ENCODE data around the gene FTO. TPM values are rescaled to one million over a fixed set of nuclear protein-coding genes. Genes with fewer than 3 reads are reported as not detected.

The FTO gene
- polyA plus RNA-seq, 2 donors: 5.3 to 14.7 TPM

GRCh38 chr16:54193013-54193664 lies 489.2 kb downstream of the FTO start:
- H3K4me3 ChIP-seq (ENCODE audit: low read depth in 1 of 2, low read length in 2 of 2): no peak overlapping the region
- H3K36me3 ChIP-seq (ENCODE audit: control insufficient read depth in 2 of 2, insufficient read depth in 2 of 2, low read length in 1 of 2): no peaks in the 10 kb centered on the region
- 56 to 65% methylated on average over 9 of the region's 9 CpGs for WGBS, 2 donors
- no peaks in the 10 kb centered on the region for H3K27me3 ChIP-seq (ENCODE audit: control insufficient read depth in 1 of 2, insufficient read depth in 2 of 2, low read length in 2 of 2)
- H3K9me3 ChIP-seq (ENCODE audit: control insufficient read depth in 2 of 2, insufficient read depth in 1 of 2, low read depth in 1 of 2, low read length in 1 of 2): no peaks in the 10 kb centered on the region
- H3K4me1 ChIP-seq (ENCODE audit: control insufficient read depth in 2 of 2, insufficient read depth in 2 of 2, low read length in 1 of 2): peaks cover 0 to 1% of the 10 kb centered on the region in 2 donors
- H3K27ac ChIP-seq (ENCODE audit: low read depth in 2 of 2, low read length in 1 of 2): no peak overlapping the region

GRCh38 chr16:54193665-54194333 lies 489.8 kb downstream of the FTO start:
- H3K9me3 ChIP-seq (ENCODE audit: control insufficient read depth in 2 of 2, insufficient read depth in 1 of 2, low read depth in 1 of 2, low read length in 1 of 2): no peaks in the 10 kb centered on the region
- peaks cover 0 to 1% of the 10 kb centered on the region in 2 donors for H3K4me1 ChIP-seq (ENCODE audit: control insufficient read depth in 2 of 2, insufficient read depth in 2 of 2, low read length in 1 of 2)
- H3K27ac ChIP-seq (ENCODE audit: low read depth in 2 of 2, low read length in 1 of 2): peak overlapping the region; percentile 72 to 76
- H3K36me3 ChIP-seq (ENCODE audit: control insufficient read depth in 2 of 2, insufficient read depth in 2 of 2, low read length in 1 of 2): no peaks in the 10 kb centered on the region
- peak overlapping the region; percentile 23 to 30 for H3K4me3 ChIP-seq (ENCODE audit: low read depth in 1 of 2, low read length in 2 of 2)
- no peaks in the 10 kb centered on the region for H3K27me3 ChIP-seq (ENCODE audit: control insufficient read depth in 1 of 2, insufficient read depth in 2 of 2, low read length in 2 of 2)
- 16 to 29% methylated on average over 23 to 25 of the region's 25 CpGs for WGBS, 2 donors

GRCh38 chr16:54194334-54194743 lies 490.4 kb downstream of the FTO start:
- no peaks in the 10 kb centered on the region for H3K27me3 ChIP-seq (ENCODE audit: control insufficient read depth in 1 of 2, insufficient read depth in 2 of 2, low read length in 2 of 2)
- no peaks in the 10 kb centered on the region for H3K36me3 ChIP-seq (ENCODE audit: control insufficient read depth in 2 of 2, insufficient read depth in 2 of 2, low read length in 1 of 2)
- no peaks in the 10 kb centered on the region for H3K9me3 ChIP-seq (ENCODE audit: control insufficient read depth in 2 of 2, insufficient read depth in 1 of 2, low read depth in 1 of 2, low read length in 1 of 2)
- H3K4me1 ChIP-seq (ENCODE audit: control insufficient read depth in 2 of 2, insufficient read depth in 2 of 2, low read length in 1 of 2): peaks cover 0 to 1% of the 10 kb centered on the region in 2 donors
- H3K27ac ChIP-seq (ENCODE audit: low read depth in 2 of 2, low read length in 1 of 2): peak overlapping the region; percentile 72 to 76
- WGBS, 2 donors: 35 to 46% methylated on average over 24 of the region's 24 CpGs
- peak overlapping the region; percentile 23 to 30 for H3K4me3 ChIP-seq (ENCODE audit: low read depth in 1 of 2, low read length in 2 of 2)

GRCh38 chr16:54197758-54198157 lies 493.8 kb downstream of the FTO start:
- Histone ChIP-seq H3K27ac (ENCODE audit: low read depth in 2 of 2, low read length in 1 of 2) (no peak overlapping the region), H3K9me3 (ENCODE audit: control insufficient read depth in 2 of 2, insufficient read depth in 1 of 2, low read depth in 1 of 2, low read length in 1 of 2) (peaks cover 0 to 2% of the 10 kb centered on the region in 2 donors), H3K27me3 (ENCODE audit: control insufficient read depth in 1 of 2, insufficient read depth in 2 of 2, low read length in 2 of 2) (no peaks in the 10 kb centered on the region), H3K4me1 (ENCODE audit: control insufficient read depth in 2 of 2, insufficient read depth in 2 of 2, low read length in 1 of 2) (peaks cover 0 to 1% of the 10 kb centered on the region in 2 donors), H3K36me3 (ENCODE audit: control insufficient read depth in 2 of 2, insufficient read depth in 2 of 2, low read length in 1 of 2) (no peaks in the 10 kb centered on the region), H3K4me3 (ENCODE audit: low read depth in 1 of 2, low read length in 2 of 2) (no peak overlapping the region)
- WGBS, 2 donors: 67 to 82% methylated on average over 5 of the region's 5 CpGs

GRCh38 chr16:54199487-54200160 lies 495.7 kb downstream of the FTO start:
- Histone ChIP-seq H3K27ac (ENCODE audit: low read depth in 2 of 2, low read length in 1 of 2) (no peak overlapping the region), H3K4me1 (ENCODE audit: control insufficient read depth in 2 of 2, insufficient read depth in 2 of 2, low read length in 1 of 2) (no peaks in the 10 kb centered on the region), H3K4me3 (ENCODE audit: low read depth in 1 of 2, low read length in 2 of 2) (no peak overlapping the region), H3K9me3 (ENCODE audit: control insufficient read depth in 2 of 2, insufficient read depth in 1 of 2, low read depth in 1 of 2, low read length in 1 of 2) (peaks cover 0 to 3% of the 10 kb centered on the region in 2 donors), H3K27me3 (ENCODE audit: control insufficient read depth in 1 of 2, insufficient read depth in 2 of 2, low read length in 2 of 2) (no peaks in the 10 kb centered on the region), H3K36me3 (ENCODE audit: control insufficient read depth in 2 of 2, insufficient read depth in 2 of 2, low read length in 1 of 2) (no peaks in the 10 kb centered on the region)
- 52 to 70% methylated on average over 19 of the region's 19 CpGs for whole genome bisulfite sequencing, 2 donors

GRCh38 chr16:54200161-54200534 lies 496.2 kb downstream of the FTO start:
- 94 to 95% methylated on average over 3 of the region's 3 CpGs for WGBS, 2 donors
- H3K4me1 ChIP-seq (ENCODE audit: control insufficient read depth in 2 of 2, insufficient read depth in 2 of 2, low read length in 1 of 2): no peaks in the 10 kb centered on the region
- no peaks in the 10 kb centered on the region for H3K36me3 ChIP-seq (ENCODE audit: control insufficient read depth in 2 of 2, insufficient read depth in 2 of 2, low read length in 1 of 2)
- H3K27ac ChIP-seq (ENCODE audit: low read depth in 2 of 2, low read length in 1 of 2): no peak overlapping the region
- H3K4me3 ChIP-seq (ENCODE audit: low read depth in 1 of 2, low read length in 2 of 2): no peak overlapping the region
- peaks cover 0 to 3% of the 10 kb centered on the region in 2 donors for H3K9me3 ChIP-seq (ENCODE audit: control insufficient read depth in 2 of 2, insufficient read depth in 1 of 2, low read depth in 1 of 2, low read length in 1 of 2)
- no peaks in the 10 kb centered on the region for H3K27me3 ChIP-seq (ENCODE audit: control insufficient read depth in 1 of 2, insufficient read depth in 2 of 2, low read length in 2 of 2)

- Histone ChIP-seq H3K27me3 (ENCODE audit: control insufficient read depth in 1 of 2, insufficient read depth in 2 of 2, low read length in 2 of 2) (no peaks in the 10 kb centered on the region), H3K4me1 (ENCODE audit: control insufficient read depth in 2 of 2, insufficient read depth in 2 of 2, low read length in 1 of 2) (no peaks in the 10 kb centered on the region), H3K36me3 (ENCODE audit: control insufficient read depth in 2 of 2, insufficient read depth in 2 of 2, low read length in 1 of 2) (no peaks in the 10 kb centered on the region), H3K4me3 (ENCODE audit: low read depth in 1 of 2, low read length in 2 of 2) (no peak overlapping the region), H3K27ac (ENCODE audit: low read depth in 2 of 2, low read length in 1 of 2) (no peak overlapping the region), H3K9me3 (ENCODE audit: control insufficient read depth in 2 of 2, insufficient read depth in 1 of 2, low read depth in 1 of 2, low read length in 1 of 2) (peaks cover 0 to 3% of the 10 kb centered on the region in 2 donors)
- 69 to 100% methylated on average over 1 of the region's 1 CpG for WGBS, 2 donors
Observed at GRCh38 chr16:54200720-54201119, 496.8 kb downstream of the FTO start.

- H3K4me3 ChIP-seq (ENCODE audit: low read depth in 1 of 2, low read length in 2 of 2): no peak overlapping the region
- 90 to 94% methylated on average over 4 of the region's 4 CpGs for WGBS, 2 donors
- H3K36me3 ChIP-seq (ENCODE audit: control insufficient read depth in 2 of 2, insufficient read depth in 2 of 2, low read length in 1 of 2): no peaks in the 10 kb centered on the region
- no peaks in the 10 kb centered on the region for H3K27me3 ChIP-seq (ENCODE audit: control insufficient read depth in 1 of 2, insufficient read depth in 2 of 2, low read length in 2 of 2)
- no peaks in the 10 kb centered on the region for H3K4me1 ChIP-seq (ENCODE audit: control insufficient read depth in 2 of 2, insufficient read depth in 2 of 2, low read length in 1 of 2)
- H3K27ac ChIP-seq (ENCODE audit: low read depth in 2 of 2, low read length in 1 of 2): no peak overlapping the region
- peaks cover 0 to 3% of the 10 kb centered on the region in 2 donors for H3K9me3 ChIP-seq (ENCODE audit: control insufficient read depth in 2 of 2, insufficient read depth in 1 of 2, low read depth in 1 of 2, low read length in 1 of 2)
Observed at GRCh38 chr16:54201200-54201599, 497.2 kb downstream of the FTO start.
